HG03442 (cell line): ENCODE results near the gene TM4SF4.
"Not testable (repeated sequence)": the region's sequence is repeated elsewhere in the genome, so short reads cannot be mapped to it uniquely, and the experiment has no call there.

Experiments used
- ATAC-seq: cut with Tn5 transposase; IDR thresholded peaks from one replicate; pipeline ENCODE4 v1.9.1; 2021; ENCODE audit warnings: mild to moderate bottlenecking, moderate library complexity; ENCODE audit not compliant: unreplicated experiment

TM4SF4 gene, protein sequence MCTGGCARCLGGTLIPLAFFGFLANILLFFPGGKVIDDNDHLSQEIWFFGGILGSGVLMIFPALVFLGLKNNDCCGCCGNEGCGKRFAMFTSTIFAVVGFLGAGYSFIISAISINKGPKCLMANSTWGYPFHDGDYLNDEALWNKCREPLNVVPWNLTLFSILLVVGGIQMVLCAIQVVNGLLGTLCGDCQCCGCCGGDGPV

DNA sequence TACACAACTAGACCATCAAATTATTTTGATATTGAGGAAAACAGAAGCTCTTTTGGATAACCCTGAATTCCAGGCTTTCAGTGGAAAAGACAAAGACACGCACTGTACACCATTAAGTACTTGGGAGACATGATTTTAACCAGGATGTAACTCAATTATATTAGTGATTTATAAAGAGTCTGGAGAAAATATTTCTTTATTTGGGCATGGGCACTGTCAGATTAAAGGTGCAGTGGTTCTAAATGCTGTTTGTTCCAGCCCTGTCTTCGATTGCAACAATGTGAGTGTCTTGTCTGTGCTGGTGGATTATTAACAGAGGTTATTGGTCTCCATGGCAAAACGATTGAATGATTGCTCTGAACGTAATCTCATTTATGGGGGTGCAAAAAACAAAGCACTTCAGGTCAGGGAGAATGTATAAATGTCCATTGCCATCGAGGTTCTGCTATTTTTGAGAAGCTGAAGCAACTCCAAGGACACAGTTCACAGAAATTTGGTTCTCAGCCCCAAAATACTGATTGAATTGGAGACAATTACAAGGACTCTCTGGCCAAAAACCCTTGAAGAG lies at the start of gene TM4SF4:
TSS of gene TM4SF4 (plus strand) at position 448 of the 568 bp plus-strand sequence. CDS start 181 bp downstream, outside the sequence.
- no peak for ATAC-seq

- ATAC-seq = no peak
These were observed 49.6 kb upstream of the TM4SF4 start for GRCh38 chr3:149424918-149425317.

DNA sequence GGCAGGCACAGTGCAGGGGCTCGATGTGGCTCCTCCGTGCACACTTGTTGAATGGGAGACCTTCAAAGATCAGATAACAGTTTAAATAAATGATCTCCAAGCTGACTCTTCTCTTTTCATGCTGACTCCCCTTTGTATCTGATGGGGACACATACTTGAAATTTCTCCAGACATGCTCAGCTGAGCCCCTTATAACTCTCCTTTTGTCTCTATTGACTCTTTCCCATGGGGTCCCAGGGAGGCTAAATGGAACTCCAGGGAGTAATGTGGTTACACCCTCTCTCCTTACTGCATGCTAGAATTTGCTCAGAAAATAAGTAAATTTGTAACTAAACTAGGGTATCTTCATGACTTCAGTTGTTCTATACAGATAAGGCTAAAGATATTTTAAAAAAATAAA lies 48.2 kb upstream of the TM4SF4 start:
- ATAC-seq = no peak

DNA sequence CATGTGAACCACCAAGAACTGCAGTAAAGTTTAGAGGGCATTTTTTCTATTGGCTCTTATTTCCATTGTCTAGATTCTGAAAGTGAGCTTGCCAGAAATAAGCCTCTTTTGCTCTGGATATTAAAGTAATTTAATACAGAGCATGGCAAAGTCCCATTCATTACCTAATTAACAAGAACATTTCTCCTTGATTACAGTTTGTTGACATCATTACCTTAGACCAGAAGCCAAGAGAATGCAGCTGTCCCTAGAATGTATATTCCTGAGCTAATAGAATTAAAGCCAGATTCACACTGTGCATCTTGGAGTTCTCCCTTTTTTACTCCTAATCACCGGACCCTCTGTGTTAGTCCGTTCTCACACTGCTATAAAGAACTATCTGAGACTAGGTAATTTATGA lies 46.4 kb upstream of the TM4SF4 start:
- ATAC-seq = no peak

GRCh38 chr3:149430216-149430615 lies 44.3 kb upstream of the TM4SF4 start:
- ATAC-seq = no peak

DNA sequence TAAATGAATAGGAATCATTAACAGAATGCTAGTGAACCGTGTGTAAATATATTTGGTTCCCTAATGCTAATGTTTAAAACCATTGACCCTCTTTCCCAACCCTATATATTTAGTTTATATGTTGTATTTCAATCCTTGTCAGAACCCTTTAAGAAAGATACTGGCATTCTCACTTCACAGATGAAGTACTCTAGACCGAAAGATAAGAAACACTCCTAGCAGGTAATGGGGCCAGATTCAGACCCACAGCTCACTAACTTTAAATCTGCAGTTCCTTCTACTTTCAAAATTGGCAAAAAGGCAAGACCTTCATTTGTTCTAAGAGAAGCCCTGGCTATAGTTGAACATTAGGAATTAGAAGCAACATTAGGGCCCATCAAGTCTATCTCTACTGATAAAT lies 42.3 kb upstream of the TM4SF4 start:
- ATAC-seq = no peak

- ATAC-seq = no peak
These were observed 38.3 kb upstream of the TM4SF4 start for GRCh38 chr3:149435996-149436885.

- ATAC-seq = no peak
These were observed 37.2 kb upstream of the TM4SF4 start for GRCh38 chr3:149437286-149437685.

- ATAC-seq = no peak
These were observed 36.8 kb upstream of the TM4SF4 start for GRCh38 chr3:149437710-149438109.

GRCh38 chr3:149438981-149439380 lies 35.5 kb upstream of the TM4SF4 start:
- no peak for ATAC-seq

DNA sequence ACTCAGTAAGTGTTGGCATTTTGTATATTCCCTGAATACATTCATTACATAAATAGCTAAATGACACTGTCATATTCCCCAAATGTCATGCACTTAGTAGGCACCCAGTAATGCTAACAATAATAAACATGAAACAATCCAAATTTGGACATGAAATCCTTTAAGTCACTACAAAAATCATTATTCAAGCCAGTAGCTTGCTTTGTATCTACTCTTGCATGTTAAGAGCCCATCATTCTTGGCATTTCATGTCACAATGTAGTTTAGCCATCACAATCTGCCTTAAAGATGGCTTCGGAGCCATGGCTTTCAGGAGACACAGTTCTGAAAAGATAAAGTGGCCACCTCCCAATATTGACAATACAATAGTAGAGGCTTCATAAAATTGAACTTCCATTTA lies 32.9 kb upstream of the TM4SF4 start:
- no peak for ATAC-seq

DNA sequence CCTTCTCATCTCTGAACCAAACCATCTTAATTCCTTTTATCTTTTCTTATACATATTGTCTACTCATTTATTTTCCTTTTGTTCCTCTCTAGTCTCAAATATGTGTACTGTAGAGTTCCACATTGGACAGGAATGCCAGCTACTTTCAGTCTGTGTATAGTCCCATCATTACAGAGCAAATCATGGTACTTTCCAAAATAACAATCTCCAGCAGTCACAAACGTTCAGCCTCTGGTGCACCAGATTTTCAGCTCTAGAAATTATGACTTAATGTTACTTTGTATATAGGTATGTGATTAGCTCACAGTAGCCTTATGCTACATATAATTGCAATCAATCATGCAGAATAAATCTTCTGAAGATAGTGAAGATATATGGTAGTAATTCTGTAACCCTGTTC lies 32.5 kb upstream of the TM4SF4 start:
- ATAC-seq = no peak

DNA sequence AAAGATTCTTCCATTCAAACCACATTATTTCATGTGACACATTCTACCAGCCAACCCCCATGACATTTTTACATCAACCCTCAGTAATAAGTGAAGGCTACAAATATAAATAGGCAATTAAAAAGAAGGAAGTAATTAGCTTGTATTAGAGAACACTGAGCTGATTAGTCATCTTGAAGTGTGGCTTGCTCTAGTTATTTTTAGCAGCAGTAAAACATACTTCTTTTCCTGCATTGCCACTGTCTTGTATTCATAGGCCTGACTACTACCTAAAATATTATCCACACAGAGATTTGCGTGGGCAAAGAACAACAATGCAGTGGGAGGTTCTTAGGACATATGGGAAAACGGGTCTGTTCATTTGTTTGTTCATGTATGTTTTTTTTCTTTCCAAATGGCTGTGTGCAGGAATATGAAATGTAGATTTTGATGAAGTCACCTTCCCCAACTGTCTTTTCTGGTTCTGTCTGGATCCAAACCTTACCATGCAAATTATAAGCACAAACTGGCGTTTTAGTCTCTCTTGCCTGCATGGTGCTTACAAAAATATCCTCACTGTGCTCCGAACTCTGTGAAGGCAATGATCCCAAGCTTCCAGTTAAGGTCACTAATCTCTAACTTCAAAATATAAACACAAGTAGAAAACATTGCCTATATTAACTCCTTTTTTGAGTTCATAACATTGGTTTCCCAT lies 31.5 kb upstream of the TM4SF4 start:
- ATAC-seq = no peak

GRCh38 chr3:149443545-149443912 lies 31.0 kb upstream of the TM4SF4 start:
- ATAC-seq = no peak

- ATAC-seq = not testable (repeated sequence)
These were observed 29.6 kb upstream of the TM4SF4 start for GRCh38 chr3:149444867-149445266.

DNA sequence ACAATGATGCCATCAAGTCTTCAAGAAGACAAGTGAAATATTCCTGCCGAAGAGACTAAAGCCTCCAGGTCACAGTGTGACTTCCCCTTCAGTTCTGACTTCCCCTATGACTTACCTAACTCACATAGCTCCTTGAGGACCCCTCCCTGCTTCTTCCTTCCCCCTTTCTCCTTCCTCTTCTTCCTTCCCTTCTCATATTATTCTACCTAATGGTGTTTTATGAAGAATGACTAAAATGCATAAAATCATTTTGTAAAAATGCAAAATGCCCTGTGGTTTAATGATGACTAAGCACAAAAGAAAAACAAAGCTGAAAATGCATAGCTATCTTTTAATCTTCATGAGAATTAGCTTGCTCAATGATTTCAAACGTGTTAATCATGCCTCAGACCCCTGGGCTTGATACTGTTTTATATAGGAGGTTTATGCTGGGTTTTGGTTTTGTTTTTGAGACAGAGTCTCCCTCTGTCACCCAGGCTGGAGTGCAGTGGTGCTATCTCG lies 26.1 kb upstream of the TM4SF4 start:
- ATAC-seq = no peak

DNA sequence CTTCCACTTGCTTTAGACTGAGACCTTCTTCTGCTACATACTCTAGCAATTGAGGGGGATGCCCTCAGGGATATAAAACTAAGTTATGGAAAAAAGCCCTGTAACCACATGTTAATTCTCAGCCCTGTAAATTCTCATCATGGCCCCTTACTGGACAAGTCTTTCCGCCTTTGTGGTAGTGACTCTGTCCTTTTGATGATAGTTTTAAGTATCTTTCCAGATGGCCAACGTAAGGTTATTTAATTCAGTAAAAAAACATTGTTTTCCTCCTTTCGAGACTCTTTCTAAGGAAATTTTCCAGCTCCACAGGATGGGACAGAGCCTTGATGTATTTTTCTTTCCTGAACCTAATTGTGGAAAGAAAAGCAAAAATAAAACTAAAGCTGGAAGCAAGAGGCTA lies 25.3 kb upstream of the TM4SF4 start:
- ATAC-seq = no peak

- ATAC-seq = no peak
These were observed 24.7 kb upstream of the TM4SF4 start for GRCh38 chr3:149449799-149450198.

DNA sequence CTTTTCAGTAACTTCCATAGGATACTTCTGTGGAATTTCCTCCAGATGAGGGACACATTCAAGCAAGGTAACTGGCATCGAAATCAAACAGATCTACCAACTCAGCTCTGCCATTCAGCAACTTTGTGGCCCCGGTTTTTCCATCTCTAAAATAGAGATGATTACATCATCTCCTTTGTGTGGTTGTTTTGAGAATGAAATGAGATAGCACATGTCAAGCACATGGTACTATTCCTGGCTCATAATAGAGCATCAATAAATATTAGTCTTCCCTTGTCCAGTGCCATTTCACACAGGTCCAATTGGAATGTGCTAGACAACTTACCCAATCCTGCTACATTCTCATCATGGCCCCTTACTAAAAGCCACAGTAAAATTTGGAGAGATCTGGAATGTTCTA lies 24.2 kb upstream of the TM4SF4 start:
- no peak for ATAC-seq

- ATAC-seq = no peak
These were observed 22.5 kb upstream of the TM4SF4 start for GRCh38 chr3:149452036-149452435.

DNA sequence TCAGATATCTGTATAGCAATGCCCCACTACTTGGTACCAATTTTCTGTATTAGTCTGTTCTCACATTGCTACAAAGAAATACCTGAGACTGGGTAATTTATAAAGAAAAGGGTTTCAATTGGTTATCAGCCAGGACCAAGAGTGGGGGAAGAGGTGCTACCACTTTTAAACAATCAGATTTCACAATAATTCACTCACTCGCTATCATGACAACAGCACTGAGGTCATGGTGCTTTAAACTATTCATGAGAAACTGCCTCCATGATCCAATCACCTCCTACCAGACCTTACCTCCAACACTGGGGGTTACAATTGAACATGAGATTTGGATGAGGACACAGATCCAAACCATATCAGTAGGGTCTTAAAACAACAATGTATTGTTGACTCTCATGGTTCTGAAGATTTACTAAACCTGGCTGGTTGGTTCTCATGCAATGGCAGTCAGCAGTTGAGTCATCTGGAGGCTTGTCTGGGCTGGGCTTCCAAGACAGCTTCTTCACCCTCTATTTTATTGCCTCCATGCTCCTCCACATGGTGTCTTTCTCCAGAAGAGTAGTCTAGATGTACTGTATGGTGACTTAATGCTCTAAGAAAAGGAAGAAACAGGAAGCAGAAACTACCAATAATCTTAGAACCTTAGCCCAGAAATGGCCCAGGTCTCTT lies 21.2 kb upstream of the TM4SF4 start:
- no peak for ATAC-seq
